ENCODE results near the gene GALC.

Gene GALC

GRCh38 chr14:87967496-87967895 is 25.5 kb downstream of the GALC start:
- no peak for DNase-seq (ENCODE audit: extremely low read depth, low read depth)
- no peak overlapping the region for H3K4me3 ChIP-seq (replicated peaks; ENCODE audit: low read depth, low read length)
- TF ChIP-seq CTCF (IDR thresholded peaks at IDR 0.05; ENCODE audit: low read depth, low read length, missing control alignments) = no peak

GRCh38 chr14:87966816-87967215 is 26.2 kb downstream of the GALC start:
- H3K4me3 ChIP-seq (replicated peaks; ENCODE audit: low read depth, low read length) = no peak overlapping the region
- TF ChIP-seq CTCF (IDR thresholded peaks at IDR 0.05; ENCODE audit: low read depth, low read length, missing control alignments) = no peak
- DNase-seq (ENCODE audit: extremely low read depth, low read depth) = no peak

- DNase-seq (ENCODE audit: extremely low read depth, low read depth) = no peak
- no peak overlapping the region for H3K4me3 ChIP-seq (replicated peaks; ENCODE audit: low read depth, low read length)
- no peak for TF ChIP-seq CTCF (IDR thresholded peaks at IDR 0.05; ENCODE audit: low read depth, low read length, missing control alignments)
Observed at GRCh38 chr14:87961246-87961645, 31.7 kb downstream of the GALC start.

GRCh38 chr14:87960013-87960787 is 32.8 kb downstream of the GALC start:
- H3K4me3 ChIP-seq (replicated peaks; ENCODE audit: low read depth, low read length) = no peak overlapping the region
- TF ChIP-seq CTCF (IDR thresholded peaks at IDR 0.05; ENCODE audit: low read depth, low read length, missing control alignments) = no peak
- no peak for DNase-seq (ENCODE audit: extremely low read depth, low read depth)

- no peak for DNase-seq (ENCODE audit: extremely low read depth, low read depth)
- no peak for TF ChIP-seq CTCF (IDR thresholded peaks at IDR 0.05; ENCODE audit: low read depth, low read length, missing control alignments)
- no peak overlapping the region for H3K4me3 ChIP-seq (replicated peaks; ENCODE audit: low read depth, low read length)
Observed at GRCh38 chr14:87955501-87955900, 37.5 kb downstream of the GALC start.

- no peak overlapping the region for H3K4me3 ChIP-seq (replicated peaks; ENCODE audit: low read depth, low read length)
- DNase-seq (ENCODE audit: extremely low read depth, low read depth) = no peak
- TF ChIP-seq CTCF (IDR thresholded peaks at IDR 0.05; ENCODE audit: low read depth, low read length, missing control alignments) = no peak
Observed at GRCh38 chr14:87952307-87953094, 40.5 kb downstream of the GALC start.

Data from HFF-Myc (cell line).